ENCODE results near the gene GTF2H2C.
"Not testable (repeated sequence)": the region's sequence is repeated elsewhere in the genome, so short reads cannot be mapped to it uniquely, and the experiment has no call there.

Gene GTF2H2C

GRCh38 chr5:69566172-69566571 is 6.2 kb downstream of the GTF2H2C start:
- not testable (repeated sequence) for DNase-seq (ENCODE audit: low read depth)

GRCh38 chr5:69568072-69568471 is 8.1 kb downstream of the GTF2H2C start:
- not testable (repeated sequence) for DNase-seq (ENCODE audit: low read depth)

GRCh38 chr5:69583356-69583755 is 23.4 kb downstream of the GTF2H2C start:
- DNase-seq (ENCODE audit: low read depth), result not testable (repeated sequence)

- DNase-seq (ENCODE audit: low read depth), result not testable (repeated sequence)
Observed at GRCh38 chr5:69596114-69596840, 36.3 kb downstream of the GTF2H2C start.

- not testable (repeated sequence) for DNase-seq (ENCODE audit: low read depth)
Observed at GRCh38 chr5:69601947-69602346, 42.0 kb downstream of the GTF2H2C start.

GRCh38 chr5:69606839-69607238 is 46.8 kb downstream of the GTF2H2C start:
- not testable (repeated sequence) for DNase-seq (ENCODE audit: low read depth)

- not testable (repeated sequence) for DNase-seq (ENCODE audit: low read depth)
Observed at GRCh38 chr5:69607750-69608149, 47.8 kb downstream of the GTF2H2C start.

- DNase-seq (ENCODE audit: low read depth), result not testable (repeated sequence)
Observed at GRCh38 chr5:69608861-69609496, 49.0 kb downstream of the GTF2H2C start.

GRCh38 chr5:69614843-69615242 is 54.9 kb downstream of the GTF2H2C start:
- DNase-seq (ENCODE audit: low read depth), result not testable (repeated sequence)

GRCh38 chr5:69631879-69632278 is 71.9 kb downstream of the GTF2H2C start:
- not testable (repeated sequence) for DNase-seq (ENCODE audit: low read depth)
